Transverse colon (tissue), 4 donors: Measurements from ENCODE around the gene MPZL3.

ENCODE experiments used
- CTCF ChIP-seq, 5 experiments: fragments of 200-600 bp in 3 of 5; fragments of 450-650 bp in 2 of 5; sonication (generic) in 3 of 5; IDR thresholded peaks; 1 replicate in 2 of 5; 2 replicates in 3 of 5; pipeline ENCODE4 v1.5.1; 2016 to 2017; ENCODE audit warnings: antibody characterized with exemption in 5 of 5, inconsistent platforms in 3 of 5, mild to moderate bottlenecking in 2 of 5, moderate library complexity in 1 of 5
- EP300 ChIP-seq: sonication (generic); formaldehyde crosslinking; IDR thresholded peaks from one replicate; pipeline ENCODE4 v1.6.1; 2017; ENCODE audit warnings: antibody characterized with exemption, low read depth
- POLR2A ChIP-seq: fragments of 450-650 bp; IDR thresholded peaks from one replicate; pipeline ENCODE4 v1.6.1; 2016; ENCODE audit warnings: antibody characterized with exemption, mild to moderate bottlenecking, moderate library complexity
- POLR2AphosphoS5 ChIP-seq, 3 donors: sonication (generic); formaldehyde crosslinking; IDR thresholded peaks; one replicate each; pipeline ENCODE4 v1.6.1; 2016; ENCODE audit warnings: antibody characterized with exemption in 3 of 3

- peak; percentile 45 for TF ChIP-seq POLR2A
- peak in 1 of 3 donors; percentile 75 for TF ChIP-seq POLR2AphosphoS5 (IDR thresholded peaks at IDR 0.05)
- no peak for TF ChIP-seq CTCF (IDR thresholded peaks at IDR 0.05)
- TF ChIP-seq EP300: no peak
Observed at GRCh38 chr11:118265954-118266353, 13.8 kb upstream of the MPZL3 start.
